NCI-H2107 treated with DMSO at 0.1 percent for 48 hours (cell line): ENCODE measurements around the gene FAM120A.

ENCODE experiments used
- DNase-seq: peaks from one replicate; lab custom pipeline; 2025; ENCODE audit not compliant: unreplicated experiment; lab: John Stamatoyannopoulos, UW

FAM120A gene

DNA sequence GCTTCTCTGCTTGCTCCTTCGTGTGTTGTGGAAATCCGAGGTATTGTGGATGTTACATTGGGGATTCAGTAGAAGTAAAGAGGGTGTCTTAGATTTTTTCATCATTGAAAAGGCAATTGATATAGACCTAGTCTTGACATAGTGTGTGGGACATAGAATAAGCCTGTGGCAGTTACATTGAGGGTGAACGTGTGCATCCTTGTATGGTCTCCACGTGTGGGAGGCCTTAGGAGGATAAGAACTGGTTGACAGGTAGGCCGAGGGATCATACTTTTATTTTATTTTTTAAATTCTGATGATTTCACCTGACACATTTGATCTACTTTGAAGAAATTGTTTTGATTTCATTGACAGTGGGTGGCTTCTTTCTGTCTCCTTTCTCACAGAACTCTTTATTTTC lies 18.9 kb downstream of the FAM120A start:
- no peak for DNase-seq

DNA sequence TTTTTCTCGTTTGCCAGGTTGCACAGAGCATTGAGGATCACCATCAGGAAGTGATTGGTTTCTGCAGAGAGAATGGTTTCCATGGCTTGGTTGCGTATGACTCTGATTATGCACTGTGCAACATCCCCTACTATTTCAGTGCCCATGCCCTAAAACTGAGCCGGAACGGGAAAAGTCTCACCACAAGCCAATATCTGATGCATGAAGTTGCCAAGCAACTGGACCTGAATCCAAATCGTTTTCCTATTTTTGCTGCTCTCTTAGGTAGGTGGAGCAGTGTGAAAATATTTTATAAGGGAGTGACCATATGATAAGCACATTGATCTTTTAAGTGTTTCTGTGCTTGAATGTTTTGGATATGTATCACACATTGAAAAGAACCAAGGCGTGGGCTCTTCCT lies 19.6 kb downstream of the FAM120A start:
- no peak for DNase-seq

DNA sequence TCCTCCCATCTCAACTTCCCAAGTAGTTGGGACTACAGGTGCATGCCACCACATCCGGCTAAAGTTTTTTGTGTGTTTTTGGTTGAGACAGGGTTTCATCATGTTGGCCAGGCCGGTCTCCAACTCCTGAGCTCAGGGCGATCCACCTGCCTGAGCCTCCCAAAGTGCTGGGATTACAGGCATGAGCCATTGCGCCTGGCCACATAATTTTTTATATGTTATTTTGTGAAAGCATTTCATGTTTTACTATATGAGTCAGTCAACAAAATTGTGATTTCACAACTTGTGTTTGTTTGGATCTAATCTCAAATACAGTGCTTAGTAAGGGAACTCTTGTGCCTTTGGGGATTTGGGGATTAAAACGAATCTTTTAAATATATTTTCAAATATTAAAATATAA lies 21.9 kb downstream of the FAM120A start:
- DNase-seq = no peak

DNA sequence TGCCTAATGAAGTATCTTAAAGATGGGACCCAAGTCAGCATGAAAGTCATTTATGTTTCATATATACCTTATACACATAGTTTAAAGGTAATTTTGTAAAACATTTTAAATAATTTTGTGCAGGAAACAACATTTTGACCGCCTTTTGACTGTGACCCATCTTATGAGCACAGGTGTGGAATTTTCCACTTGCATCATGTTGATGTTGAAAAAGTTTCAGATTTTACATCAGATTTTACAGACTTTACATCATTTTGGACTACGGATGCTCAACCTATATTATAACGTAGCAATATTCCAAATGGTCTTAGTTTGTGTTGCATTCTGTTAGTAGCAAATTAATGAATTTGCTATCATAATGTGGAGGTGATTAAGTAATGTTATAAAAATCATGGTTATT lies 23.6 kb downstream of the FAM120A start:
- no peak for DNase-seq

DNA sequence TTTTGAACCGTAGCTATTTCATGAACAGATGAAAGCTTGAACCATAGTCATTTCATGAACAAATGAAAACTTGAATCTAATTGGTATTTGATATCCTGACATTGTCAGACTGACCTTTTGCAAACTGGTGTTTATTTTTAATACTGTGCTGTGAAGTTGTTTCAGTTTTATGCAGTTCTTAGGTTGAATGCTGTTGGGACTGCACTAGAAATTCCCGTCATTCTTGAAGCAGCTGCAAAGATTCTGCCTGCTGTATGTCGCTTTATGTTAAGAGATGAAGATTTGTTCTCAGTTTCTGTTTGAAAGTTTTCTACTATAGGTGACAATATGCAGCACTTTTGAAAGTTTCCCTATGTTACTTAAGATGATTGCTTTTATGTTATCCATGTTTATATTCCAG lies 24.4 kb downstream of the FAM120A start:
- DNase-seq = no peak

DNA sequence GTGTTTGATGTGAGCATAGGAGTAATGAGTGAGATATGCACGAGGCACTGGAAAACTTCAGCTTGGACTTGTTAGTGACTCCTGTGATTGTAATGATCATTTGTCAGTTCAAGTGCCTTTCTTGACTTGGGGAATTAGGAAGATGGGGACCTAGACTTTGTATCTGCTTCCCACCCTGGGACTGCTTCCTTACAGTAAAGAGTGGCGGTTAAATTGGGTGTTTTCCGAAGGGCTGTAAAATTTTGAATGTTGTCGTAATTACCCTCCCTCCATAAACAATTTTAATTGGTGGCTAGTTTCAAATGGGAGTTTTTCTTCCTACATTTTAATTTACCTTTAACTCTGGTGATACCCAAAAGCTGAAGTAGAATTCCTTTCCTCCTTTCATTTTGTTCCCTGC lies 25.4 kb downstream of the FAM120A start:
- DNase-seq = no peak

DNA sequence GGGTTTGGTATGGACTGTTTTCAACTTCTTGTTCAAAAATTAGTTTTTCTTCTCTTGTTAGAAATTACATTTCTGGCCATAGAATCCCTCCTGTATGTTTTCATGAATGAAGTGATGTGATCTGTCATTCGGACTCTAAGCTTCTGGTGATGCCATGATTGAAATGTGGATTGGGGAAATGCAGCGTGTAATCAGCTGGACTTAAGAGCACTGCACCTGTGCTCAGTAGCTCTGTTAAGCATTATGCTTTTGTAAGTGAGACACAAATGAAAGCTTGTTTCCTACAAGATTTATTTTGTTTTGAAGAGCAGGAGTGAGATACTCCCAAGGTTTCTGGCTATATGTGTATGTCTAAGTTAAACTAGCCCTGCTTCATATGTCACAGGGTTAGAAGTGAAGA lies 25.9 kb downstream of the FAM120A start:
- no peak for DNase-seq

DNA sequence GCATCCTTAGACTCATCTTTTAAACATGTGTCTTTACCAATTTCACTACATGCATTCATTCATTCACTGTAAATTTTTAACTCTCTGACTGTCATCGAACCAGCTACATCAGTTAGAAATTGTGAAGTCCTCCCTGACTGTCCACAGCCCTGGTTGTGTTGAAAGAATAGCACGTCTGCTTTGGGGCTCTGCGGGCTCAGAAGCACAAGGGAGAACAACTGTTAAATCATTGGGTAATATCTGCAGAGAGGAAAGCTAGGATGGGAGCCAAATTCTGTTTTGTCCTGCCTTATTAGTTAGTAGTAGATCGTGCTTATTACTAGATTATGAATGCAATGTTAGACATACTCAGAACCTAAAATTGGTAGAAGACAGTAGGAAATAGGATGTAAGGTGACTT lies 28.2 kb downstream of the FAM120A start:
- no peak for DNase-seq

DNA sequence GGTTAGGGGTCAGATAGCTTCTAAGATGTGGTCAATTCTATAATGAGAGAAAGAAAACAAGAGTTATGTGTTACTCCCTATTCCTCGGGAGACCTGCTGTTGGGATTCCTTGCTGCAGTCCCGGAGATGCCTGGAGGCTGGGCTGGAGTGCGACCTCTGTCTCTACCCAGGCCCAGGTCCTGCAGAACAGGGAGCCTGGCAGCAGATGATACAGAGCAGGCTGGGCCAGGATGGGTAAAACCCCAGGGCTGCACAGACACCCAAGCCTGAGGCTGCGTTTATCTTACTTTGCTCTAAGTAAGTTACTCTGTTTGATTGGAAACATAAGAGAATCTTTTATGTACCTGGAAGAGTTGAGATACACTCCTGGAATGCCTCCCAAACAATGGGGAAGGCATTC lies 28.8 kb downstream of the FAM120A start:
- DNase-seq = no peak

DNA sequence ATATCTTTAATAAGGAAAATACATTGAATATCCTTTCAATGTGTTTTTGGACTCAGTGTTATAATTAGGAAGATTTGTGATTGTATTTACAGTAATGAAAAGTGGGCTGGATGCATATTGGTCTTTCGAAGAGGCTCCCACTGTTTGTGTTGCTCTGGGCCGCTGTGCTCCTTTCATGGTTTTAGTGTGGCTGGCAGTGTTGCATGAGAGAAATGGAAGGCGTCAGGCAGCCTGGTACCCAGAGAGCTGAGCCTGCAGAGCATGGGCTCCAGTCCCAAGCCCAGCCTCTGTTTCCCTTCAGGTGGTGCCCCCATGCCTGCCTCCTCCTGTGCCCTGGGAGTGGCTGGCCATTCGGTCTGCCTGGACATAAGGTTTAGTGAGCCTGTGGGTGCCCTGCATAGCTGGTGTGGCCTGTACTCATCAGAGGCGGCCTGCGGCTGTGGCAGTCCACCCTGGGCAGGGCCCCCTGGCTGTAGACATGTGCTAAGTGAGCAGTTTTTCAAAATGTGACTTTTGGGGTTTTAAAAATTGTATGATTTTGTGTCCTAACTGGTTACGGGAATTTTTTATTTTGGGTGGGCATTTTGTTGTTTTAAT lies 29.3 kb downstream of the FAM120A start:
- no peak for DNase-seq

DNA sequence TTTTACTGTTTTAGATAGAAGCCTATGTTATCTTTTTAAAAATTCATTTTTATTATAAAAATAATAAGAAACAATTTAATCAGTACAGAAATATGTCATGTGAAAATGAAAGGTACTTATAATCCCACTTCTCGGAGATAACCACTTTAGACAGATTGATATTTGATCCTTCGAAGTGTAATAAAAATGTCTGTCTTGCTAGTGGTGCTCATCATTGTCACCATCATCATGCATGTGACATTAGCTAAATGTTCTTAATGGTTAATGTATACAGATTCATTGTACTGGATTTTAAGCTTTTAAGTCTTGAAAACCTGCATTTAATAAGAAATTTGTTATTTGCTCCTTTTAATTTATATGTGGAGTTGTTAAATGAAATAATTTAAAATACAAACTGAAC lies 32.0 kb downstream of the FAM120A start:
- DNase-seq = no peak

DNA sequence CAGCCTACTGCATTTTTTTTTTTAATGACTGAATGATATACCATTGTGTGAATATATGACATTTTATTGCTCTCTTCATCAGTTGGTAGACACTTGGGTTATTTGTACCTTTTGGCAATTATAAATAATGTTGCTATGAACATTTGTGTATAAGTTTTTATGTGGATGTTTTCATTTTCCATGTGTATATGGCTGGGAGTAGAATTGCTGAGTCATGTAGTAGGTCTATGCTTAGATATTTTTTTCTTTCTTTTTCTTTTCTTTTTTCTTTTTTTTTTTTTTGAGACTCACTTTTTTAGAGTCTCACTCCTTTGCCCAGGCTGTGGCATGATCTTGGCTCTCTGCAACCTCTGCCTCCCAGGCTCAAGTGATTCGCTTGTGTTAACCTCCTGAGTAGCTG lies 34.8 kb downstream of the FAM120A start:
- DNase-seq = no peak

DNA sequence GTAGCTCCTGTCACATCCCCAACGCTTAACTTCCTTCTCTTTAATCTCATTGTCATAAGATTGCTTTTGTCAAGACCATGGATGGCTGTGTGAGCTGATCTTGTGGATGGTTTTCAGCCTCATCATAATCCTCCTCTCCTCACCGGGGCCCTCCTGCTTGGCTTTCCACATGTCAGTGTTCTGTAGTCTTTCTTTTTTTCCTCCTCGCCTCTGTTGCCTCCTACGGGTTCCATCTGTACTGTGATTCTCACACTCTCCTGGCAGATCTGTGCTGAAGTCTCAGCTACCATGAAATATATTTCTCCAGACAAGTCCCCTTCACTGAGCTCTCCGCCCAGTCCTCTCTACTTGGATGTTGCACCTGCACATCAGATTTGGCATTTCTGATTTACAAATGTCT lies 36.8 kb downstream of the FAM120A start:
- no peak for DNase-seq

DNA sequence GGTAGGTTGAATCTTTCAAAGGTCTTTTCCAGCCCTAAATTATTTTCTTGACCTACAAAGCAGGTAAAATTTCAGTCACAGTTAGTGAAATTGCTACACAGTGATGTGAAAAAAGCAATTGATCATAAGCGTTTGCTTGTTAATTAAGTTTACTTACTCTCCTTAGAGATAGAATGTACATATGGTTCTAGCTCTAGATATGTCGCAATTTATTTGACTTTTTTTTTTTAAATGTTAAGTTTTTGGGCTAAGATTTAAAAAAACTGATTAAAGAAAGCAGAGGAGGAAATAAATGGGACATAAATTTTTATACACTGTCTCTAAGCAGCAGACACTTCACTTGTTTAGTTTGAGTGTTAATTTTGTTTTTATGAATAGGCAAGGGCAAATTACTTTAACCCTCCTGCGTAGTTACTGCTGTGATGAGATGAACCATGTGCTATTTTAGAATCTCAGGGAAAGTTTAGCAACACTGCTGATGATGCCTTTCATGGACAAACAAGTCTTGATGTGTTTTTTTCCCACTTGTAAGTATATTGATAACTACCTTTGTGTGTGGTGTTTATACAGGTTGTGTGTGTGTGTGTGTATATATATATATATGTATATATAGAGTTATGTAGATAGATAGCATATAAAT lies 40.2 kb downstream of the FAM120A start:
- no peak for DNase-seq

DNA sequence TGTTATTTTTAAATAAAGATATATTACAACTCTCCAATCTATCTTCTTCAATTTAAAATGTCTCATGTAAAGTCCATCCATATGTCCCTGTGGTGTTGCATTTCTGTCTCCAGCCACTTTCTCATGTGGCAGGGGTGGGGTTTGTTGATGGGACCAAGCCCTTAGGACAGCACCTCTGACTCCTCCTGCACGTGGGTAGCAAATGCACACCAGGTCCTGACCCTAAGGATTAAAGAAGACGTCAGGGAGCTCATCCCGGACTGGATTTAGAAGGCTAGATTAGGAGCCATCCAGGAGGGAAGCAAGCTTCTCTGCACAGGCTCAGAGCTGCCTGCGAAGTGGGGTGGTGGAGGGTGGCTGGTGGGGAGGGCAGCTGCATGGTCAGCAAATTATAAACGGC lies 40.8 kb downstream of the FAM120A start:
- DNase-seq = no peak

DNA sequence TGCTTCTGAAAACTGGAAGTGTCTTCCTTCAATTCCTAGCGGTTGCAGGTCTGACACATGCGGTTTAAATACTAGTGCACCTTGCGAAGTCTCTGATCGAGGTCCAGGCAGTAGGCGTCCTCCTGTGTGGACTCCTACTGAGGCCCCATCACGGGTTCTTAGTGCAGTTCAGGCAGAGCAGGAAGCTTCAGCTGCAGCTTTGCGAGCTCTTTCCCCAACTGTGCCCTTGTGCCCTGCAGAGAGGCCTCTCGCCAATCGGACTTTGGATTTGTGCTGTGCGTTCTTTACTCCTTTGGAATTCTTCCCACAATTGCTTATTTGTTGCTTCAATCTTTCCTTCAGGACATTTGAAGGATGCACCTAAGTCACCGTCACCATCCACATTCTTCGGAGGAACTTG lies 42.5 kb downstream of the FAM120A start:
- no peak for DNase-seq

DNA sequence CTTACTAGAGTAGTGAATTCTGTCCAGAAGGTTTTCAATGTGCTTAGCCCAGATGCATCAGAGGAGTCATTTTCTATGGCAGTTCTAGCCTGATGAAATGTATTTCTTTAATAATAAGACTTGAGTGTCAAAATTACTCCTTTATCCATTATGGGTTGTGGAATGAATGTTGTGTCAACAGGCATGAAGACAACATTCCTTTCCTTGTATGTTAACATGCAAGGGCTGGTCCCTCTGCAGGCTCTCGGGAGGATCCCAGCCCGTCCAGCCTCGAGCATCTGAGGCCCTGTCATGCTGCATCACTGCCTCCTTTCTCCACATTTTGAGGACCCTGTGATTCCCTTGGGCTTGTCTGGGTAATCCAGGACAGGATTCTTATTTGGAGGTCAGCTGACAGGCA lies 44.8 kb downstream of the FAM120A start:
- DNase-seq = no peak

DNA sequence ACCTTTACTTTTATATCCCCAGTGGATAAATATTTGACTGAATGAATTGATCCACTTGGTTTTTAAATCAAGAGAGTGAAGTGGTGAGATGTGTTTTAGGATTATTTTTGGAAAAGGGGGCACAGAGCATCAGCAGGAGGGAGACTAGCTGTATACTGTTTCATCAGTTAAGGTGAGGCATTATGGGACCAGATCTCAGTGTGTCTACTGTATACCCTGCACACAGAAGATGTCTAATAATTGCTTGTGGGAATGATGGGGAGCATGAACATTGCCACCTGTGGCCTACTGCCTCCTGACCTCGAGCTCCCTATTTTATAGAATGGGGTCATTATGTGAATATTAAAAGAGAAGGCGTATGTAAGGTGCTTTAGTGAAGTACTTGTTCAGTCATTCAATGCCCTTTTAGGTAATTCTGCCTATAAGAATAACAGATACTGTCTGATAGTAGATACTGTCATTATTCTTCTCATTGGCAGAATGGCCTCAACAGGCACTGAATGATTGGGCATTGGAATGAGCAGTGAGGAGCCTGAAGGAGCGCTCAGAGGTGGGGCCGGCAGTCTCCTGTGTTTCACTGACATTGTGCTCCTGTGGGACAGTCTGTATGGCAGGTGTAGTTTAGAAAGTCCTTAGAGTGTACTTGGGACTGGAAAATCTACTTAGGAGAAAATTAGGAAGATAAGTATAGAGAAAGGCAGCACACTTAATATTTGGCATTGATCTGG lies 49.2 kb downstream of the FAM120A start:
- DNase-seq = no peak

DNA sequence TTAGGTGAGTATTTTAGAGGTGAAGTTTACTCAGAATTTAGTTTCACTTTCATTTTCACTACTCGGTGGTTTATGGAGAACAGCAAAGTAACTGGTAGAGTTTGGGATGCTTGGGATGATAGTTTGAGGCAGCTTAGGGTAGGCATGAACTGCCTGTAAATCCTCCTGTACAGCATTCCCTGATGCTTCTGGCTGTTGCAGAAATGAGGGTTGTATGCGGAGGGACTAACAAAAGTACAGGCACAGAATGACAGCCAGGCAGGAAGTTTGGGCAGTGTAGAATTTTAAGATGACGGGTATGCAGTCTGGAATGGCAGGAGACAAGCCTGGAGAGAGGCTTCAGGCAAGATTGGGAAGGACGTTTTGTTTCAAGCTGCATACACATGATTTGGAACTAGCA lies 49.9 kb downstream of the FAM120A start:
- DNase-seq = no peak

DNA sequence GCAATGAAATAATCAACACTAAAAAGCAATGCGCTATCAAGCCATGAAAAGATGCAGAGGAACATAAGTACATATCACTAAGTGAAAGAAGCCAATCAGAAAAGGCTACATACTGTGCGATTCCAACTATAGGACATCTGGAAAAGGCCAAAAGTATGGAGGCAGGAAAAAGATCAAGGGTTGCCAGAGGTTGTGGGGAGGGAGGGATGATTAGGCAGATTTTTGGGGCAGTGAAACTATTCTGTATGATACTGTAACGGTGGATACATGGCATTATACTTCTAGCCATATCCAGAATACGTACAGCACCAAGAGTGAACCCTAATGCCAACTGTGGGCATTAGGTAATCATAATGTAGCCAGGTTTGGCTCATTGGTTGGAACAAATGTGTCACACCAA lies 51.9 kb downstream of the FAM120A start:
- DNase-seq = no peak

DNA sequence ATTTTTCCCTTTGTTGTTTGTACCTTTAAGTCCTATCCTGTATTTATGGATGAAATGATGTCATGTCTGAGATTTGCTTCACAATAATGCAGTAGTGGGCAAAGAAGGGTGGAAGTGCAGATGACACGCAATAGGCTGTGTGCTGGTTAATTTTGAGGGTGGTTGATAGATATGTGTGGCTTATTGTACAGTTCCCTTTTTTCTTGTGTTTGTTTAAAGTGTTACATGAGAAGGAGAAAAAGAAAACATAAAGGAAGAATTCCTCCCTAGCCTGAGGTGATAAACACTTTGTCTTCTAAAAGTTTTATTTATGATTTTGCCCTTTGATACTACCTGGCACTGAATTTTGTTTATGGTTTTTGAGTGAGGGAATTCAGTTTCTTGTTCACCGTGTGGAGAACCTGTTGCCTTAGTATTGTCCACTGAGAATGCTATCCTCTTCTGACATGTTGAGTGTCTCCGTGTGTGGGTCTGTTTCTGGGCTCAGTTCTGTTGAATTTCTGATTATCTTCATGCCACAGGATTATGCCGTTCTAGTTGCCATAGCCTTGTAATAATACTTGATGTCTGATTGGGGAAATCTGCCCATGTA lies 54.2 kb downstream of the FAM120A start:
- no peak for DNase-seq

DNA sequence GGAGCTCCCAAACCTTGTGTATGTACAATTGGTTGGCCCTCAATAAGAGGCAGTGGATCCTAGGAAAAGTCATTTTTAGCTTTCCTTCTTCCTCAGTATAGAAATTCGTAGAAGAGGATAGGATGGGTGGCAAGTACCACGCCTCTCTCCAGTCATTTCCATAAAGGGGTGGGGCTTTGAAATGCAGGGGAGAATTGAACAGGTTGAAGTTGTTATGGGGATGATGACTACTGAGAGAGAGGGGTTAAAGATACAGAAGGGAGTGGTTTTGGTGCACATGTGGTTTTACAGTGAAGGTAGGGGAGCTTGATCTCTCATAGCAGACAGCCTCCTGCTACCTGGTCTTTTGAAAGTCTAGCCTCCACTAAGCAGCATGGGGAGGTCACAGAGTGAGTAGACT lies 56.3 kb downstream of the FAM120A start:
- no peak for DNase-seq
